Measurements from ENCODE around the gene REEP5. TPM values are rescaled to one million over a fixed set of nuclear protein-coding genes. Genes with fewer than 3 reads are reported as not detected.

REEP5 gene
- polyA plus RNA-seq, 1 donor (not counting 4 experiments of a cell fraction or from before 2014, with no cell fraction given), result 298 TPM

GRCh38 chr5:112931473-112931872 lies 9.4 kb upstream of the REEP5 start:
- Histone ChIP-seq H3K36me3 (ENCODE audit: control insufficient read depth in 2 of 2, extremely low read depth in 1 of 2, insufficient read depth in 2 of 2, low read length in 2 of 2) (no peaks in the 10 kb centered on the region), H3K4me1 (ENCODE audit: control insufficient read depth, extremely low read depth, insufficient read depth, low read length) (no peaks in the 10 kb centered on the region), H4K20me1 (ENCODE audit: control insufficient read depth, extremely low read depth, insufficient read depth, low read length) (no peaks in the 10 kb centered on the region), H3K9me3 (ENCODE audit: control insufficient read depth, low read depth, low read length) (no peaks in the 10 kb centered on the region), H3K4me3 (ENCODE audit: control insufficient read depth in 2 of 3, extremely low read depth in 1 of 3, insufficient read depth in 2 of 3, low read depth in 1 of 3, low read length in 3 of 3) (no peak overlapping the region), H3K9ac (ENCODE audit: control insufficient read depth, extremely low read depth, insufficient read depth, low read length) (no peak overlapping the region), H3K27me3 (ENCODE audit: control insufficient read depth, extremely low read depth, insufficient read depth, low read length) (no peaks in the 10 kb centered on the region), H3K27ac (ENCODE audit: control insufficient read depth, insufficient read depth, low read length) (no peak overlapping the region), H2AFZ (ENCODE audit: control insufficient read depth, low read length) (no peak overlapping the region), H3K4me2 (ENCODE audit: control insufficient read depth, extremely low read depth, insufficient read depth, low read depth, low read length) (no peak overlapping the region), H3K9me1 (ENCODE audit: control insufficient read depth, extremely low read depth, insufficient read depth, low read length) (no peaks in the 10 kb centered on the region), H3K79me2 (ENCODE audit: control insufficient read depth, insufficient read depth, low read length) (no peaks in the 10 kb centered on the region)
- FAIRE-seq (no peak), DNase-seq (ENCODE audit: low read depth, low spot score) (no peak)
- TF ChIP-seq, protein P1, sequence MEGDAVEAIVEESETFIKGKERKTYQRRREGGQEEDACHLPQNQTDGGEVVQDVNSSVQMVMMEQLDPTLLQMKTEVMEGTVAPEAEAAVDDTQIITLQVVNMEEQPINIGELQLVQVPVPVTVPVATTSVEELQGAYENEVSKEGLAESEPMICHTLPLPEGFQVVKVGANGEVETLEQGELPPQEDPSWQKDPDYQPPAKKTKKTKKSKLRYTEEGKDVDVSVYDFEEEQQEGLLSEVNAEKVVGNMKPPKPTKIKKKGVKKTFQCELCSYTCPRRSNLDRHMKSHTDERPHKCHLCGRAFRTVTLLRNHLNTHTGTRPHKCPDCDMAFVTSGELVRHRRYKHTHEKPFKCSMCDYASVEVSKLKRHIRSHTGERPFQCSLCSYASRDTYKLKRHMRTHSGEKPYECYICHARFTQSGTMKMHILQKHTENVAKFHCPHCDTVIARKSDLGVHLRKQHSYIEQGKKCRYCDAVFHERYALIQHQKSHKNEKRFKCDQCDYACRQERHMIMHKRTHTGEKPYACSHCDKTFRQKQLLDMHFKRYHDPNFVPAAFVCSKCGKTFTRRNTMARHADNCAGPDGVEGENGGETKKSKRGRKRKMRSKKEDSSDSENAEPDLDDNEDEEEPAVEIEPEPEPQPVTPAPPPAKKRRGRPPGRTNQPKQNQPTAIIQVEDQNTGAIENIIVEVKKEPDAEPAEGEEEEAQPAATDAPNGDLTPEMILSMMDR (optimal IDR thresholded peaks at IDR 0.05 in 1 of 3, IDR thresholded peaks at IDR 0.05 in 1 of 3, conservative IDR thresholded peaks at IDR 0.05 in 1 of 3; ENCODE audit: extremely low read depth in 1 of 3, insufficient read depth in 2 of 3, low read length in 3 of 3), result no peak
- TF ChIP-seq EZH2 (IDR thresholded peaks at IDR 0.05; ENCODE audit: low read length), result no peak
- dilution Hi-C loops (cut with MboI; ENCODE audit: extremely low pct_ligation_motif_present, low sequenced_read_pairs), result no loop called here

DNA sequence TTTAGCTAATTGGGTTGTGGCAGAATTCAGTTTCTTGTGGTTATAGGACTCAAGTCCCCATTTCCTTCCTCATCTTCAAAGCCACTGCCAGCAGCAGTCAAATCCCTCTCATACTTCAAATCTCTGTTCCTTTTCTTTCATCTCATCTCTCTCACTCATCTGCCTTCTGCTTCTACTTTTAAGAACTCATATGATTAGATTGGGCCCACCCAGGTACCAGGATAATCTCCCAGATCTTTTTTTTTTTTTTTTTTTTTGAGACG lies 8.0 kb upstream of the REEP5 start:
- FAIRE-seq, result no peak
- no peak overlapping the region for H3K27ac ChIP-seq (ENCODE audit: control insufficient read depth, insufficient read depth, low read length)
- no peak overlapping the region for H3K4me3 ChIP-seq (ENCODE audit: control insufficient read depth in 2 of 3, extremely low read depth in 1 of 3, insufficient read depth in 2 of 3, low read depth in 1 of 3, low read length in 3 of 3)
- H3K9ac ChIP-seq (ENCODE audit: control insufficient read depth, extremely low read depth, insufficient read depth, low read length), result no peak overlapping the region
- no peaks in the 10 kb centered on the region for H3K27me3 ChIP-seq (ENCODE audit: control insufficient read depth, extremely low read depth, insufficient read depth, low read length)
- H3K36me3 ChIP-seq (ENCODE audit: control insufficient read depth in 2 of 2, extremely low read depth in 1 of 2, insufficient read depth in 2 of 2, low read length in 2 of 2), result no peaks in the 10 kb centered on the region
- TF ChIP-seq, protein P1 (optimal IDR thresholded peaks at IDR 0.05 in 1 of 3, IDR thresholded peaks at IDR 0.05 in 1 of 3, conservative IDR thresholded peaks at IDR 0.05 in 1 of 3; ENCODE audit: extremely low read depth in 1 of 3, insufficient read depth in 2 of 3, low read length in 3 of 3), result no peak
- H3K4me2 ChIP-seq (ENCODE audit: control insufficient read depth, extremely low read depth, insufficient read depth, low read depth, low read length), result no peak overlapping the region
- no peak overlapping the region for H2AFZ ChIP-seq (ENCODE audit: control insufficient read depth, low read length)
- no peaks in the 10 kb centered on the region for H3K79me2 ChIP-seq (ENCODE audit: control insufficient read depth, insufficient read depth, low read length)
- dilution Hi-C loops (cut with MboI; ENCODE audit: extremely low pct_ligation_motif_present, low sequenced_read_pairs), result no loop called here
- no peaks in the 10 kb centered on the region for H3K4me1 ChIP-seq (ENCODE audit: control insufficient read depth, extremely low read depth, insufficient read depth, low read length)
- no peaks in the 10 kb centered on the region for H3K9me3 ChIP-seq (ENCODE audit: control insufficient read depth, low read depth, low read length)
- DNase-seq (ENCODE audit: low read depth, low spot score), result no peak
- no peaks in the 10 kb centered on the region for H3K9me1 ChIP-seq (ENCODE audit: control insufficient read depth, extremely low read depth, insufficient read depth, low read length)
- no peaks in the 10 kb centered on the region for H4K20me1 ChIP-seq (ENCODE audit: control insufficient read depth, extremely low read depth, insufficient read depth, low read length)

Data from keratinocyte (primary cell).